Measurements from ENCODE around the gene HCLS1.
"Not testable (repeated sequence)": the region's sequence is repeated elsewhere in the genome, so short reads cannot be mapped to it uniquely, and the experiment has no call there.

HCLS1 gene

GRCh38 chr3:121692010-121692699, 31.5 kb upstream of the HCLS1 start:
- no peak overlapping the region for H3K27ac ChIP-seq (ENCODE audit: low read depth, low read length)
- H3K23ac ChIP-seq (ENCODE audit: low read length): no peak overlapping the region
- no peaks in the 10 kb centered on the region for H3K79me1 ChIP-seq (ENCODE audit: low read length)
- H3K4ac ChIP-seq (ENCODE audit: low read depth, low read length): no peak overlapping the region
- no peak overlapping the region for H2BK12ac ChIP-seq (ENCODE audit: low read length)
- no peak overlapping the region for H3K18ac ChIP-seq (ENCODE audit: low read length)
- H3K4me1 ChIP-seq (ENCODE audit: control insufficient read depth in 1 of 2, insufficient read depth in 2 of 2, low read length in 2 of 2): no peaks in the 10 kb centered on the region
- no peaks in the 10 kb centered on the region for H3K9me3 ChIP-seq (ENCODE audit: insufficient read depth, low read depth, low read length)
- H3K4me2 ChIP-seq (ENCODE audit: low read length): no peak overlapping the region
- H4K91ac ChIP-seq (ENCODE audit: low read depth, low read length): no peak overlapping the region
- no peak overlapping the region for H3K9ac ChIP-seq (ENCODE audit: low read length)
- H2AFZ ChIP-seq (ENCODE audit: insufficient read depth, low read length, poor library complexity): no peak overlapping the region
- no peak overlapping the region for H4K12ac ChIP-seq (ENCODE audit: low read depth, low read length)
- H3K4me3 ChIP-seq (ENCODE audit: low read depth, low read length): no peak overlapping the region
- WGBS (ENCODE audit: extremely low coverage, insufficient coverage, insufficient read length): no CpG with 5 or more reads among the region's 2 CpGs
- H3K79me2 ChIP-seq (ENCODE audit: control insufficient read depth, insufficient read depth, low read length, poor library complexity): no peaks in the 10 kb centered on the region
- H3K36me3 ChIP-seq (ENCODE audit: control insufficient read depth in 1 of 2, insufficient read depth in 2 of 2, low read length in 2 of 2): peaks cover 8 to 29% of the 10 kb centered on the region in 2 experiments
- H4K8ac ChIP-seq (ENCODE audit: low read depth, low read length): no peak overlapping the region
- no peak for DNase-seq
- no peak overlapping the region for H2AK5ac ChIP-seq (ENCODE audit: low read length)
- H2BK120ac ChIP-seq (ENCODE audit: insufficient read depth, low read length, poor library complexity): no peak overlapping the region
- no peak overlapping the region for H3K14ac ChIP-seq (ENCODE audit: low read length)
- no peak overlapping the region for H2BK5ac ChIP-seq (ENCODE audit: low read depth, low read length, poor library complexity)
- H3K27me3 ChIP-seq (ENCODE audit: insufficient read depth, low read length): no peaks in the 10 kb centered on the region

DNA sequence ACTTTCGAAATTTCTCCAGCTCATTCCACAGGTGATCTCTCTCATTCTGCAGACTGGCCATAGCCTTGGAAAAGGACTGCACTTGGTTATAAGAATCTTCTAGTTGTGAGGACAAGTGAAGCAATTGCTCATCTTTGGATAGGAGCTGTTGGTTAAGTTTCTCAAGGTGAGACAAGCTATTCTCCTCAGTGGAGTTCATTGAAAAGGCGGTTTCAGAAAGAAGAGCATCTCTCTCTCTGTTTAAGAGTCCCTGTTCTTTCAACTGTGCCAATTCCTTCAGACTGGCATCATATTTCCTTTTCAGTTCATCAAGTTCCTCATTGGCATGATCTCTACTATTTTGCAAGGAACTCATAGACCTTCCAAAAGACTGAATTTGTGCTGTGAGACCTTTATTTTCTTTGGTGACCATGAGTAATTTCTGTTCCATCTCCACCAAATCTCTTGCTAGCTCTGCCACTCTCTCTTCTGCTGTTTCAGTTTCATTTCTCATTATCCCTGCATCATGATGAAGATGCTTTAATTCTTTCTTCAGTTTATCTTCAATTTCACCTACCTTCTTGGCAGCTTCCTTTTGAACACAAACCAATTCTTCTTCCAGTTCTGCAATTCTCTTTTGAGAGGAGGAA, 30.2 kb upstream of the HCLS1 start:
- H3K4ac ChIP-seq (ENCODE audit: low read depth, low read length): no peak overlapping the region
- no peaks in the 10 kb centered on the region for H3K79me1 ChIP-seq (ENCODE audit: low read length)
- no peak overlapping the region for H3K27ac ChIP-seq (ENCODE audit: low read depth, low read length)
- no peaks in the 10 kb centered on the region for H3K9me3 ChIP-seq (ENCODE audit: insufficient read depth, low read depth, low read length)
- H3K36me3 ChIP-seq (ENCODE audit: control insufficient read depth in 1 of 2, insufficient read depth in 2 of 2, low read length in 2 of 2): peaks cover 6 to 20% of the 10 kb centered on the region in 2 experiments
- H3K27me3 ChIP-seq (ENCODE audit: insufficient read depth, low read length): no peaks in the 10 kb centered on the region
- no peak overlapping the region for H2BK12ac ChIP-seq (ENCODE audit: low read length)
- no peaks in the 10 kb centered on the region for H3K4me1 ChIP-seq (ENCODE audit: control insufficient read depth in 1 of 2, insufficient read depth in 2 of 2, low read length in 2 of 2)
- H4K91ac ChIP-seq (ENCODE audit: low read depth, low read length): no peak overlapping the region
- H4K12ac ChIP-seq (ENCODE audit: low read depth, low read length): no peak overlapping the region
- DNase-seq: no peak
- H2BK5ac ChIP-seq (ENCODE audit: low read depth, low read length, poor library complexity): no peak overlapping the region
- H2AK5ac ChIP-seq (ENCODE audit: low read length): no peak overlapping the region
- H2AFZ ChIP-seq (ENCODE audit: insufficient read depth, low read length, poor library complexity): no peak overlapping the region
- H3K4me2 ChIP-seq (ENCODE audit: low read length): no peak overlapping the region
- no peak overlapping the region for H3K9ac ChIP-seq (ENCODE audit: low read length)
- H3K79me2 ChIP-seq (ENCODE audit: control insufficient read depth, insufficient read depth, low read length, poor library complexity): no peaks in the 10 kb centered on the region
- H3K23ac ChIP-seq (ENCODE audit: low read length): no peak overlapping the region
- H3K4me3 ChIP-seq (ENCODE audit: low read depth, low read length): no peak overlapping the region
- no peak overlapping the region for H2BK120ac ChIP-seq (ENCODE audit: insufficient read depth, low read length, poor library complexity)
- no peak overlapping the region for H3K18ac ChIP-seq (ENCODE audit: low read length)
- no CpG with 5 or more reads among the region's 2 CpGs for WGBS (ENCODE audit: extremely low coverage, insufficient coverage, insufficient read length)
- no peak overlapping the region for H3K14ac ChIP-seq (ENCODE audit: low read length)
- H4K8ac ChIP-seq (ENCODE audit: low read depth, low read length): no peak overlapping the region

- DNase-seq; H2BK120ac ChIP-seq (ENCODE audit: insufficient read depth, low read length, poor library complexity); H3K18ac ChIP-seq (ENCODE audit: low read length); H3K27me3 ChIP-seq (ENCODE audit: insufficient read depth, low read length); H2BK5ac ChIP-seq (ENCODE audit: low read depth, low read length, poor library complexity); H3K27ac ChIP-seq (ENCODE audit: low read depth, low read length); H3K14ac ChIP-seq (ENCODE audit: low read length); H2AFZ ChIP-seq (ENCODE audit: insufficient read depth, low read length, poor library complexity); H4K8ac ChIP-seq (ENCODE audit: low read depth, low read length); H3K23ac ChIP-seq (ENCODE audit: low read length); H3K4me1 ChIP-seq (ENCODE audit: control insufficient read depth in 1 of 2, insufficient read depth in 2 of 2, low read length in 2 of 2); H2BK12ac ChIP-seq (ENCODE audit: low read length); H3K4me3 ChIP-seq (ENCODE audit: low read depth, low read length); H3K9ac ChIP-seq (ENCODE audit: low read length); H3K4me2 ChIP-seq (ENCODE audit: low read length); H4K91ac ChIP-seq (ENCODE audit: low read depth, low read length); H3K79me1 ChIP-seq (ENCODE audit: low read length); H3K9me3 ChIP-seq (ENCODE audit: insufficient read depth, low read depth, low read length); H3K79me2 ChIP-seq (ENCODE audit: control insufficient read depth, insufficient read depth, low read length, poor library complexity); H4K12ac ChIP-seq (ENCODE audit: low read depth, low read length); H3K4ac ChIP-seq (ENCODE audit: low read depth, low read length); H2AK5ac ChIP-seq (ENCODE audit: low read length): not testable (repeated sequence)
- no CpG with 5 or more reads among the region's 31 CpGs for WGBS (ENCODE audit: extremely low coverage, insufficient coverage, insufficient read length)
- peaks cover 6 to 17% of the 10 kb centered on the region in 2 experiments for H3K36me3 ChIP-seq (ENCODE audit: control insufficient read depth in 1 of 2, insufficient read depth in 2 of 2, low read length in 2 of 2)
Observed at GRCh38 chr3:121688747-121689146, 28.0 kb upstream of the HCLS1 start.

DNA sequence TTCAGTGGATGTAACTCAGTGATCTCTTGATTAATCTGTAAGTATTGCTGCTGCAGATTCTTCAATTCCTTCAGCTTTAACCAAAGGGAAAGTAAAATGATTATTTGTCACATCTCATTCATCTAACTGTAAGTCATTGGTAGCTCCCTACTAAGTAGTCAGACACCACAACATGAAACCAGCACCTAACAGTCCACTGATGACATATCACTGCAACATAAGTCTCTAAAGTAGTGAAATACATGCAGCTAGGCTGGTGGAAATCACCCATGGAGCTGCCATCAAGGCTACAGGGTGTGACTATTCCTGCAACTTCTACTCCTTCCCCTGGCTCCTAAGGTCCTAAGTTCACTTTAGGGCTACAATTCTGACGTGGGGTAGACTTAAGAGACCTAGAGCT, 21.1 kb upstream of the HCLS1 start:
- no peak overlapping the region for H3K4me3 ChIP-seq (ENCODE audit: low read depth, low read length)
- no peak overlapping the region for H2BK12ac ChIP-seq (ENCODE audit: low read length)
- peaks cover 7 to 19% of the 10 kb centered on the region in 2 experiments for H3K36me3 ChIP-seq (ENCODE audit: control insufficient read depth in 1 of 2, insufficient read depth in 2 of 2, low read length in 2 of 2)
- no peak overlapping the region for H2AFZ ChIP-seq (ENCODE audit: insufficient read depth, low read length, poor library complexity)
- no peak overlapping the region for H2BK120ac ChIP-seq (ENCODE audit: insufficient read depth, low read length, poor library complexity)
- H4K91ac ChIP-seq (ENCODE audit: low read depth, low read length): no peak overlapping the region
- H3K9me3 ChIP-seq (ENCODE audit: insufficient read depth, low read depth, low read length): peaks cover 5% of the 10 kb centered on the region
- no peak overlapping the region for H3K14ac ChIP-seq (ENCODE audit: low read length)
- H3K4me1 ChIP-seq (ENCODE audit: control insufficient read depth in 1 of 2, insufficient read depth in 2 of 2, low read length in 2 of 2): no peaks in the 10 kb centered on the region
- no peak overlapping the region for H3K18ac ChIP-seq (ENCODE audit: low read length)
- H3K23ac ChIP-seq (ENCODE audit: low read length): no peak overlapping the region
- no peak overlapping the region for H3K4ac ChIP-seq (ENCODE audit: low read depth, low read length)
- H3K27ac ChIP-seq (ENCODE audit: low read depth, low read length): no peak overlapping the region
- H3K79me1 ChIP-seq (ENCODE audit: low read length): no peaks in the 10 kb centered on the region
- H3K27me3 ChIP-seq (ENCODE audit: insufficient read depth, low read length): no peaks in the 10 kb centered on the region
- no peak overlapping the region for H3K4me2 ChIP-seq (ENCODE audit: low read length)
- no peak overlapping the region for H2BK5ac ChIP-seq (ENCODE audit: low read depth, low read length, poor library complexity)
- no peak overlapping the region for H4K8ac ChIP-seq (ENCODE audit: low read depth, low read length)
- no peak overlapping the region for H4K12ac ChIP-seq (ENCODE audit: low read depth, low read length)
- no peak for DNase-seq
- no peak overlapping the region for H2AK5ac ChIP-seq (ENCODE audit: low read length)
- H3K79me2 ChIP-seq (ENCODE audit: control insufficient read depth, insufficient read depth, low read length, poor library complexity): no peaks in the 10 kb centered on the region
- WGBS (ENCODE audit: extremely low coverage, insufficient coverage, insufficient read length): no CpG with 5 or more reads among the region's 1 CpG
- H3K9ac ChIP-seq (ENCODE audit: low read length): no peak overlapping the region

Data from trophoblast cell (in vitro differentiated cells and primary cell).